ENCODE data around the gene TMC7.

TMC7 gene

GRCh38 chr16:19071811-19072777, 88.4 kb downstream of the TMC7 start:
- TF ChIP-seq CTCF (conservative IDR thresholded peaks at IDR 0.05; ENCODE audit: low read length): peak; percentile 76
- no peak overlapping the region for H3K4me3 ChIP-seq (ENCODE audit: low read length)
- peak; percentile 54 for DNase-seq (ENCODE audit: low read depth)

GRCh38 chr16:19073344-19073743, 89.6 kb downstream of the TMC7 start:
- TF ChIP-seq CTCF (conservative IDR thresholded peaks at IDR 0.05; ENCODE audit: low read length): no peak
- DNase-seq (ENCODE audit: low read depth): no peak
- no peak overlapping the region for H3K4me3 ChIP-seq (ENCODE audit: low read length)

GRCh38 chr16:19073863-19074262, 90.1 kb downstream of the TMC7 start:
- DNase-seq (ENCODE audit: low read depth): no peak
- no peak for TF ChIP-seq CTCF (conservative IDR thresholded peaks at IDR 0.05; ENCODE audit: low read length)
- H3K4me3 ChIP-seq (ENCODE audit: low read length): no peak overlapping the region

DNA sequence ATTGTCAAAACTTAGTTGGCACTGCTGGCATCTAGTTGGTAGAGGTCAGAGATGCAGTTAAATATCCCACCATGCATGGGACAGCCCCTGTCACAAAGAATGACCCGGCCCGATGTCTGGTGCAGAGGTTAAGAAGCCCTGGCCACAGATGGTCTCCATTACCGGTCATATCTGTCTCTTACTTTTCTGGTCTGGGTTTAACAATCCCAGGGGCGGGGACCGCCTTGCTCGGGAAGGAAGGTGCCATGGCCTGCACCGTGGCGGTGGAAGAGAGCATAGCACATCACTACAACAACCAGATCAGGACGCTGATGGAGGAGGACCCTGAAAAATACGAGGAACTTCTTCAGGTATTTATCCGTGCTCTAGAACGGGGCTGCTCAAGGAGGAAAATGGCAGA, 91.8 kb downstream of the TMC7 start:
- TF ChIP-seq CTCF (conservative IDR thresholded peaks at IDR 0.05; ENCODE audit: low read length): no peak
- no peak overlapping the region for H3K4me3 ChIP-seq (ENCODE audit: low read length)
- DNase-seq (ENCODE audit: low read depth): no peak

DNA sequence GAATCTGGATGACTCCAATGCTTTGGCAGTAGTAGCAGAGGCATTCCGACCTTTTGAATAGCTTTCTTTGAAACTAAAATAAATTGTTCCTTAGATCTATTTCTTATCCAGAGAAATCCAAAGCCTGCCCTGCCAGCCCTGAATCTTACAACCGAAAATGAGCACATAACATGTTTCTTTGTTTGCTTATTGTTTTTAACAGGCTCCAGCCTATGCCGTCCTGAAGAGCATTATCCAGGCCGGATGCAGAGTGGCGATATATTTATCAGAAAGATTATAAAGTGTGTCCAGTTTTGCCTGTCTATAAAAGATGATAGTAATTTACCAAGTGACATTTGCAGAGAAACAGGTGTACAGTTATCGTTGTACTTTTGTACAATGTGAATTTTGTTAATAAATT, 94.1 kb downstream of the TMC7 start:
- DNase-seq (ENCODE audit: low read depth): no peak

DNA sequence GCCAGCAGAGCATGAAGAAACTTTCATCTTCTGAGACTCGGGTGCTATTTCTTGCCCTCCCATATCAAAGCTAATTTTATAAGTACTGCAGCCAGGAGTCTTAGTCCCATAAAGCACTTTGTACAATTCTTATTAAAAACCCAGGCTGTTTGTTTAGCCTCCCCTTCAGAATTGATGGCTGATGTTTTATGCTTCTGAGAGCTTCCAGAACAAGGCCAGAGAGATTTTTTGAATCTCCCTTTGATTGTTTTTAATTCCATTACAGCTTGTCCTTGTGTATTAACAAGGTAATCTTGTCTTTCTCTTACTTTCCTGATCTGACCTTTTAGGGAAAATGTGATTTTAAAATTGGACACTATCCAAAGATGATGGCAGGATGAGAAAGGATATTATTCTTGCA, 99.9 kb downstream of the TMC7 start:
- H3K4me3 ChIP-seq (ENCODE audit: low read length): no peak overlapping the region
- no peak for TF ChIP-seq CTCF (conservative IDR thresholded peaks at IDR 0.05; ENCODE audit: low read length)
- no peak for DNase-seq (ENCODE audit: low read depth)

More for the DNA sequence above, 94.1 kb downstream of the TMC7 start:
- no peak for TF ChIP-seq CTCF (conservative IDR thresholded peaks at IDR 0.05; ENCODE audit: low read length)
- no peak overlapping the region for H3K4me3 ChIP-seq (ENCODE audit: low read length)

- no peak overlapping the region for H3K4me3 ChIP-seq (ENCODE audit: low read length)
- DNase-seq (ENCODE audit: low read depth): no peak
- no peak for TF ChIP-seq CTCF (conservative IDR thresholded peaks at IDR 0.05; ENCODE audit: low read length)
These were observed 100.4 kb downstream of the TMC7 start for GRCh38 chr16:19084139-19084538.

Measured in AG10803 (cell line).